Measurements from ENCODE around the gene TCP11.

DNA sequence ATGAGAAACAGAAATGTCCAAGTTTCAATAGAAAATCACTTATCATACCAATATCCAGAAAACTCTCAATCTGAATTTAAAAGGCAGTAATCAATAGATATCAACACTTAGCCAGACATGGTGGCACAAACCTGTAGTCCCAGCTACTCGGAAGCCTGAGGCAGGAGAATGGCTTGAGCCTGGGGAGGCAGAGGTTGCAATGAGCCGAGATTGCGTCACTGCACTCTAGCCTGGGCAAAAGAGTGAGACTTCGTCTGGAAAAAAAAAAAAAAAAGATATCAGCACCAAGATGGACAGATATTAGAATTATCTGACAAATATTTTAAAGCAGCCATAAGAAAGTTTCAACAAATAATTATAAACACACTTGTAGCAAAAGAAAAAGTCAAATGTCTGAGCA lies 47.0 kb downstream of the TCP11 start:
- TF ChIP-seq ZFP3 (CRISPR knock-in tag; IDR thresholded peaks at IDR 0.05) = no peak
- TF ChIP-seq OSR1 (CRISPR knock-in tag; IDR thresholded peaks at IDR 0.05) = no peak
- no peak for TF ChIP-seq SNAI2 (CRISPR knock-in tag; IDR thresholded peaks at IDR 0.05)
- TF ChIP-seq, protein P1, sequence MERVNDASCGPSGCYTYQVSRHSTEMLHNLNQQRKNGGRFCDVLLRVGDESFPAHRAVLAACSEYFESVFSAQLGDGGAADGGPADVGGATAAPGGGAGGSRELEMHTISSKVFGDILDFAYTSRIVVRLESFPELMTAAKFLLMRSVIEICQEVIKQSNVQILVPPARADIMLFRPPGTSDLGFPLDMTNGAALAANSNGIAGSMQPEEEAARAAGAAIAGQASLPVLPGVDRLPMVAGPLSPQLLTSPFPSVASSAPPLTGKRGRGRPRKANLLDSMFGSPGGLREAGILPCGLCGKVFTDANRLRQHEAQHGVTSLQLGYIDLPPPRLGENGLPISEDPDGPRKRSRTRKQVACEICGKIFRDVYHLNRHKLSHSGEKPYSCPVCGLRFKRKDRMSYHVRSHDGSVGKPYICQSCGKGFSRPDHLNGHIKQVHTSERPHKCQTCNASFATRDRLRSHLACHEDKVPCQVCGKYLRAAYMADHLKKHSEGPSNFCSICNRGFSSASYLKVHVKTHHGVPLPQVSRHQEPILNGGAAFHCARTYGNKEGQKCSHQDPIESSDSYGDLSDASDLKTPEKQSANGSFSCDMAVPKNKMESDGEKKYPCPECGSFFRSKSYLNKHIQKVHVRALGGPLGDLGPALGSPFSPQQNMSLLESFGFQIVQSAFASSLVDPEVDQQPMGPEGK (CRISPR knock-in tag; IDR thresholded peaks at IDR 0.05; ENCODE audit: borderline replicate concordance) = no peak
- TF ChIP-seq ZNF565 (CRISPR knock-in tag; conservative IDR thresholded peaks at IDR 0.05; ENCODE audit: low read depth) = no peak
- no peak for TF ChIP-seq TOX (CRISPR knock-in tag; IDR thresholded peaks at IDR 0.05; ENCODE audit: borderline replicate concordance)
- no peak for TF ChIP-seq CSDC2 (CRISPR knock-in tag; IDR thresholded peaks at IDR 0.05)
- TF ChIP-seq PPARA (CRISPR knock-in tag; IDR thresholded peaks at IDR 0.05; ENCODE audit: borderline replicate concordance) = no peak
